NCI-H82 treated with DMSO at 0.1 percent for 48 hours (cell line): ENCODE data around the gene CASZ1.

Experiments
- DNase-seq: peaks from one replicate; lab custom pipeline; 2025; ENCODE audit not compliant: unreplicated experiment; lab: John Stamatoyannopoulos, UW

Gene CASZ1

DNA sequence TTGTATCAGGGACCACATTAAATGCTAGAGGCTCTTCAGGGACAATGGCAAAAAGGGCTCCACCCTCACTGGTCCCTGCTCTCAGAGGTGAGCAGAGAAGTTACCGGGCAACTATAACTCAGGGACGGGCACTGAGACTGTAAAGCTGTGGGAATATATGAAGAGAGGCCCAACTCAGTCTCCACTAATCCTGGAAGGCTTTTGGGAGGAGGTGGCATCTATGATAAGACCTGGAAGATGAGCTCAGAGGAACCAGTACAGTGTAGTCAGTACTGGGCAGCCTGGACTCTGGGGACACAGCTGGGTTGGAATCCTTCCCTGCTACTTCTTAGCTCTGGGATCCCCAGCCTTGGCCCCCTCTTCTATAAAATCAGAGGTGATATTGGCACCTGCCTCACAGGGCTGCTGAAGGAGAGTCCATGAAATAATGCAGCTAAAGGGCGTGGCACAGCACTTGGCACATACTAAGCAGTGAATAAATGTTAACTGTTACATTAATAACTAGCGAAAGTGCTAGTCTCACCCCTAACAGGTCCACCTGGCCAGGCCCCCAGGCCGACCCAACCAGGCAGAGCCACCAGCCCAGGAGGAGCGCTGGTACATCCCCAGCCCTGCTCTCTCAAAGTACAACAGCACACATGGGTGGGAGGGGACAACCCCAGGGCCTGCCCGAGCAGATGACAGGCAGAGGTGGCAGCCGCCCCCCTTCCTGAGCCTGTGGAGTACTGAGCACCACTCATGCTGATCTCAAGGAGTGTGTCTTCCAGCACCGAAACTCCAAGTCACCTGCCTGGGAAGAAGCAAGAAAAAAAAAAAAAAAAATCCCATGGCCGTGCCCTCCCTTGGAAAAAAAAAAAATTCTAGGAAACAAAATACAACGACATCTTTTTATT, 62.7 kb downstream of the CASZ1 start:
- no peak for DNase-seq

DNA sequence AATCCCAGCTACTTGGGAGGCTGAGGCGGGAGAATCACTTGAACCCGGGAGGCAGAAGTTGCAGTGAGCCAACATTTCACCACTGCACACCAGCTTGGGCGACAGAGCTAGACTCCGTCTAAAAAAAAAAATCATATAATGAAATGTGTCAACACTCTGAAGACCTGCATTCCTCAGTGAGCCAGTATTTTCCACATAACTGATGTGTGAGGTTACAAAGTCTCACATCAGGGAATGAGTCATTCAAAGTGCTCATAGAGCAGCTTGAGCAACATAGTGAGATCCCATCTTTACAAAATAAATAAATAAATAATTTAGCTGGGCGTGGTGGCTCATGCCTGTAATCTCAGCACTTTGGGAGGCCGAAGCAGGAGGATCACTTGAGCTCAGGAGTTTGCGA, 65.5 kb downstream of the CASZ1 start:
- no peak for DNase-seq

GRCh38 chr1:10728595-10729410, 67.6 kb downstream of the CASZ1 start:
- DNase-seq = no peak

- no peak for DNase-seq
Observed at GRCh38 chr1:10727751-10728232, 68.7 kb downstream of the CASZ1 start.

DNA sequence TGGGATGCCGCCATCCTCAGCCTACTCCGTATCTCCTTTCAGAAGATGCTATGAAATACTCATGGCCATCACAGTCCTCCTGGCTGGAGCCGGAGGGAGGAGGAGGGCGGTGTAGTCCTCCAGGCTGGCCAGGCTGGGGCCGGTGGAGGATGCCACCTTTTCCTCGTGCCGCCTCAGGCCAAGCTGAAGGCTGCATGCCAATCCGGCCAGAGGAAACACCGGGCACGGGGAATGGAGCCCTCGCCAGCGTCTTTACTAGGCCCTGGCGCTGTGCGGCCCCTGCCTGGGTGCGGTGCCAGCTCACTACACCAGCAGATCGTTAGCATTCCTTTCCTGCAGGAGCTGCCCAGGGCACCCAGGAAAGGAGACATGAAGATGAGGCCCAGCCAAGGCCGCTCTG, 70.1 kb downstream of the CASZ1 start:
- DNase-seq = no peak

GRCh38 chr1:10724948-10725847, 71.2 kb downstream of the CASZ1 start:
- DNase-seq = peak; percentile 68

- no peak for DNase-seq
Observed at GRCh38 chr1:10724511-10724910, 71.9 kb downstream of the CASZ1 start.

- DNase-seq = no peak
Observed at GRCh38 chr1:10724052-10724494, 72.4 kb downstream of the CASZ1 start.

DNA sequence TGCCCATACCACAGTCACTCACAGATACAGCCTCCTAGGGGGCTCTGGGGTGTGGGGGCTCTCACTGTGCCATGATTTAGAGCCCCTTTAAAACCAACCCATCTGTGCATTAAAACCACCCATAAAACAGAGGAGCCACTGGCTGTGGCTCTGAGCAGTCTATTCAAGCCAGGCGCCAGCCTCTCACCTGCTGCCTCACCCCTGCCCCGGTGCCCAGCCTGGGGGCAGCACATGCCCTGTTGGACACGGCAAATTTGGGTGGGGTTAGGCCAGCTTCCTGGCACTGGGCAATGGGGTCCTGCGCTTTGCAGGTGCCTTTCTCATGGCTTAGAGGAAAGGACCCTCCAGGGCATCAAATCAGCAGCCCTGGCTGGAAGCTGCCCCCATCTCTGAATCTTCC, 73.1 kb downstream of the CASZ1 start:
- DNase-seq = no peak

DNA sequence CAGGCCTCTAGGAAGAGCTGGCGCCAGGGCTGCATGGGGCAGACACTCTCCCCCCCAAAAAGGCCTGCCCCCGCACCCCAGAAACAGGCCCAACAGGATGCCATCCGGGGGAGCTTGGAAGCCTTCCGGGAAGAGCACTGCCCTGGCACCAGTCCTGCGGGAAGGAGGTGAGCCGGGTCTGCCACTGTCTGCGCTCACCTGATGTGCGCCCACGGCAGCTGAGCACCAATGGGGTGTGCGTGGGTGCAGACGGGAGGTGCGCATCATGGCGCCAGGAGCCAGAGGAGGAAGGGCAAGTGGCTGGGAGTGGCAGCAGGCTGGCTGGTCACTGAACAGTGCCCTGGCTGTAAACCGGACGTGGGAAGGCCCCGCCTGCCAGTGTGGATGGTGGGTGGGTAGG, 73.6 kb downstream of the CASZ1 start:
- no peak for DNase-seq

GRCh38 chr1:10721381-10722321, 74.8 kb downstream of the CASZ1 start:
- DNase-seq = no peak

DNA sequence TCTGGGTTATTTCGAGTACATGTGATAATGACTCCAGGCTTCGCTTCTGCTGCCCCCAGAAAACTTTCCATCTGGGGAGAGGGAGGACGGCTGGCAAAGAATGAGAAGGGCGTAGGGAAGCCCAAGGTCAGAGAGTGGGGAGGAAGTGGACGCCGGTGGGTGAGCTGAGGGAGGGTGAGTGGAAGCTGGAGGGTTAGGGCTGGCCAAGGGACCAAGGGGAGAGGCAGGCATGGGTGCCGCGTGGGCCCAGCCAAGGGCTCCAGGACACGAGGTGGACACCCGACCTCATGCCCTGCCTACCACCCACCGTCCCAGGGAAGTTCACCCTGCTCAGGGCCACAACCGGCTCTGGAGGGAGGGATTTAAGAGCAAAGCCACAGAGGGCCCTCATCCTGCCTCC, 75.8 kb downstream of the CASZ1 start:
- DNase-seq = no peak

GRCh38 chr1:10718083-10718415, 78.4 kb downstream of the CASZ1 start:
- no peak for DNase-seq

DNA sequence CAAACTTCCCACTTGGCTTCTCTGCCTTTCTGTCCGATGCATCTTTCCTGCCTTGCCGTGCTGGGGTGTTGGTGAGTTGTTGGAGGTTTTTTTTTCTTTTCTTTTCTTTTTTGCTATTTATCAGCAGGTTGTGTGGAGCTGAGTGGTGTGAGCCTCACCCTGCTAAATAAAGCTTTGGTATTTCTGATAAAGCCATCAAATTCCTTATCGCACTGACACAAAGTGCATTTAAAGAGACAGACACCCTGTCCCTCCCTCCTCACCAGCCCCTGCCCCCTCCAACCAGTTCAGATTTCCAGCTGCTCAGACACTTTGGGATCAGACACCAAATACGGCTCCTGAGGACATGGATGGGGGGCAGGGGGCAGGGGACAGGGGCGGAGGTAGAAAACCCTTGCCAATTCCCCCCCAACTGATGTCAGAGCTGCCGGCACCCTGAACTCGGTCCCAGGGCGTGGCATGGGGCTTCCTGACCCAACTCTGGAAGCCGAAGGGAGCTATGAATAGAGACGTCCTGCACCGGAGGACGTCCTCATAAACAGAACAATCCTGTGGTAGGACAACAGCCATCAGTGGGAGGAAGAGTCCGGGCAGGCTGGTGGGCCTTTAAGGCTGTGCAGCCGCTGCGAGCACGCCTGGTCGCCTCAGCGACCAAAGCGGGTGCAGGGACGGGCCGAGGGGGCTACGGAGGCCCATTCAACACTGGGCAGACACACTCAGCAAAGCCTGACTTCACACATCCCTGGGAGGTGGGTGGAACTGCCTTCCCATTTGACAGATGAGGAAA, 79.0 kb downstream of the CASZ1 start:
- no peak for DNase-seq

GRCh38 chr1:10716840-10717239, 79.6 kb downstream of the CASZ1 start:
- DNase-seq = no peak

DNA sequence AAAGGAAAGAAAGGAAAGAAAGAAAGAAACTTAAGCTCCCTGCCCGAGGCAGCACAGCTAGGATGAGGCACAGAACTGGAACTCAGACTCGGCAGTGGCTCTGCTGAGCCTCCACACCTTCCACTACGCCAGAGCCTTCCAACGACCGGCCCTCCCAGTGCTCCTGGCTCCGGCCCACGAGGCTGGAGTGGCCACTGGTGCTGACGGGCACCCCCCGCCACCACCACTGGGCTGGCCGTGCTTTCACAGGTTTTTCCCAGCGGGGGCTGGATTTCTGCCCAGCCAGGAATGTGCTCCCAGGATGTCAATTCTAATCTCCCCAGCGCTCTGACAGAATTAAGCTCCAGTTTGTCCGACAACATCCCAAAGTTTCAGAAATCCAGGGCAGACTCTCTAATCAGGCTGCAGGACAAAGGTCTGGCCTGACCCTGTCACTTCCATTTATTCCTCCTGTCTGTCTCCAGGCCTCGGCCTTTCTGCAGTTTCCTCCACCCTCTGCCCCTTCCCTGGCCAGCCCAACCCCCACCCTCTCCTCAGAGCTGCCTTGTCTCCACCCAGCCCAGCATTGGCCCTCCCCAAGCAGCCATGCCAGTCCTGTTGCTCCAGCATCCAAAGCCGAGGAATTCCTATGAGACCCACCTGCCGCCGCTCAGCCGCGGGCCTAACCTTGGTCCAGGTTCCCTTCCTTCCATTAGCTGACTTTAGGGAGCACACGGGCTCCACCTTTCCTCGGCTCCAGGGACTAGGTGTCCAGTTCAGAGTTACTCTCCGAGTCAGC, 81.9 kb downstream of the CASZ1 start:
- no peak for DNase-seq

GRCh38 chr1:10713614-10714013, 82.8 kb downstream of the CASZ1 start:
- DNase-seq = no peak

GRCh38 chr1:10712568-10713362, 83.7 kb downstream of the CASZ1 start:
- no peak for DNase-seq
